NCI-H1694 (cell line): Measurements from ENCODE around the gene CENPH.
"Not testable (repeated sequence)": the region's sequence is repeated elsewhere in the genome, so short reads cannot be mapped to it uniquely, and the experiment has no call there.

Source experiments
- DNase-seq: peaks from one replicate; lab custom pipeline; 2025; lab: John Stamatoyannopoulos, UW

The CENPH gene

GRCh38 chr5:69189162-69190086 is at the start of gene CENPH:
CENPH (plus strand) TSS chr5:69189583; CDS start chr5:69189635, 52 bp downstream.
- DNase-seq = peak; percentile 81

- DNase-seq = not testable (repeated sequence)
Observed at GRCh38 chr5:69140239-69140638, 49.1 kb upstream of the CENPH start.

GRCh38 chr5:69140827-69141226 is 48.6 kb upstream of the CENPH start:
- DNase-seq = no peak

- not testable (repeated sequence) for DNase-seq
Observed at GRCh38 chr5:69148576-69148975, 40.8 kb upstream of the CENPH start.

GRCh38 chr5:69148981-69149675 is 40.3 kb upstream of the CENPH start:
- no peak for DNase-seq

- DNase-seq = no peak
Observed at GRCh38 chr5:69149676-69150010, 39.7 kb upstream of the CENPH start.

- no peak for DNase-seq
Observed at GRCh38 chr5:69152731-69153130, 36.7 kb upstream of the CENPH start.

- DNase-seq = no peak
Observed at GRCh38 chr5:69156456-69156855, 32.9 kb upstream of the CENPH start.

GRCh38 chr5:69158039-69158438 is 31.3 kb upstream of the CENPH start:
- DNase-seq = no peak

GRCh38 chr5:69160651-69161050 is 28.7 kb upstream of the CENPH start:
- no peak for DNase-seq

- peak; percentile 92 for DNase-seq
Observed at GRCh38 chr5:69166686-69167492, 22.5 kb upstream of the CENPH start, which contains the start of gene CCNB1. CCNB1 (plus strand) TSS chr5:69167150; CDS start chr5:69167263, 113 bp downstream.

GRCh38 chr5:69167493-69167855 is 21.9 kb upstream of the CENPH start:
- no peak for DNase-seq

- no peak for DNase-seq
Observed at GRCh38 chr5:69167929-69168328, 21.5 kb upstream of the CENPH start.

GRCh38 chr5:69170495-69170894 is 18.9 kb upstream of the CENPH start:
- no peak for DNase-seq

- DNase-seq = no peak
Observed at GRCh38 chr5:69170969-69171368, 18.4 kb upstream of the CENPH start.

GRCh38 chr5:69181659-69182293 is 7.6 kb upstream of the CENPH start:
- DNase-seq = not testable (repeated sequence)

- DNase-seq = no peak
Observed at GRCh38 chr5:69184621-69185020, 4.8 kb upstream of the CENPH start.

GRCh38 chr5:69187342-69187741 is 2.0 kb upstream of the CENPH start:
- DNase-seq = no peak

- DNase-seq = no peak
Observed at GRCh38 chr5:69188811-69189161, 597 bp upstream of the CENPH start.

GRCh38 chr5:69202497-69202896 is 13.1 kb downstream of the CENPH start:
- no peak for DNase-seq

GRCh38 chr5:69206528-69207190 is 17.3 kb downstream of the CENPH start:
- DNase-seq = no peak
